Activated CD8-positive, alpha-beta memory T cell treated with anti-CD3 and anti-CD28 coated beads for 1 hour (primary cell): ENCODE data around the gene BAMBI.

Experiments
- DNase-seq, 2 donors: peaks; one replicate each; pipeline ENCODE4 v3.0.0-alpha.2; 2020; ENCODE audit warnings: low read depth in 1 of 2; ENCODE audit errors: extremely low read depth in 1 of 2

BAMBI gene

GRCh38 chr10:28674782-28675181, 2.5 kb upstream of the BAMBI start:
- no peak for DNase-seq

DNA sequence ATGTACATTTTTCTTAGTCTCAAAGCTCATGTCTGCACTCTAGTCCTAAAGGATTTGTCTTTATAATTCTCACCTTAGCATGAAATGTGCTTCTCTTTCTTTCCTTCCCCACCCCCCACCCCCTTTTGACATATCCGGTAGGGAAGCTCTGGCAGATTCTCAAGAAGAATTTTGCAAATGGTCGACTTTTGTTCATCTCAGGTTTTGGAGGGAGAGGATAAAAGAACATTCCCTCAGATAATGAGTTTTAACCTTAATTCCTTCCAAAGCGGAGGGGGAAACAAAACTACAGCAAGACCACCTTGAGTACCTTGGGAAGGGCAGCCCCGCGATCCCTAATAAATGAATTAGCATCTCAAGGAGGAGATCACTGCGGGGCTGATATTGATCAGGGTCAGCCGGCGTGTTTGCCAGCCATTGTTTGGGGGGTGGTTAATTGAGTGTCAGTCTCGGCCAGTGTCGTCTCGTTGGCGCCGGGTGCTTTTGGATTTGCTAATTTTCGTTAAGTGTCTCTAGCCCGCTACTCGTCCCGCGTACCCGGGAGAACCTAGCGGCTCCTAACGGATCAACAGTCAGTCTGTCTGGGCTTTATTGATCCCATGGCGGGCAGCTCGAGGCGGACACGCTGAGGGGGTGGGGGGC, 874 bp upstream of the BAMBI start:
- no peak for DNase-seq

DNA sequence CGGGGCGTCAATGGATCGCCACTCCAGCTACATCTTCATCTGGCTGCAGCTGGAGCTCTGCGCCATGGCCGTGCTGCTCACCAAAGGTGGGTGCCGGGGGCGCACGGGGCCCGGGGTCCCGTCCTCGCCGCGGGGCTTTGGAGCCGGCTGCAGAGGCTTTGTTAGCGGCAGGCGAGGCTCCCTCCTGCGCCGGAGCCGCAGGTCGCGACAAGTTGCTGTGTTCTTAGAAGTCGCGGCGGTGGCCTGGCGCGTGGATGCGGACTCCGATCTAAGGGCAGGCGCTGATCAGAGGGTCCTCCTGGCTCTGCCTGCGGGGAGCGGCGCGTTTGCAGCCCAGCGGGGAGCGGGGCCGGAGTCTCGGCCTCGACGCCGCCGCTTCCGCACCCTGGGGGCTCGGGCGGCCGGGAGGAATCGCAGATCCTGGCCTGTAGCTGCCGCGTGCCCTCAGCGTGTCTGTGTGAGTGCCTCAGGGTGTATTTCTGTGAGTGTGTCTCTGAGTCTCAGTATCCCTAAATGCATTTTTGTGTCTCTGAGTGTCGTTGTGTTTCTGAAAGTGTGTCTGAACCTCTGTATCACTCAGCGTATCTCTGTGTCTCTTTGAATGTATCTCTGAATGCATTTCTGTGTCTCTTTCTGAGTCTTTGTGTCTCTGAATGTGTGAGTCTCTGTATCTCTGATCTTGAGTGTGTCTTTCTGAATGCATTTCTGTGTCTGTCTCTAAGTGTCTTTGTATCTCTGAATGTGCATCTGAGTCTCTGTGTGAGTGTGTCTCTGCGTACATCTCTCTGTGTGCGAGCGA, 766 bp downstream of the BAMBI start:
- no peak for DNase-seq

- DNase-seq = no peak
Measured at GRCh38 chr10:28678687-28679457, 1.6 kb downstream of the BAMBI start.

- DNase-seq = no peak
Measured at GRCh38 chr10:28679581-28680357, 2.4 kb downstream of the BAMBI start.

DNA sequence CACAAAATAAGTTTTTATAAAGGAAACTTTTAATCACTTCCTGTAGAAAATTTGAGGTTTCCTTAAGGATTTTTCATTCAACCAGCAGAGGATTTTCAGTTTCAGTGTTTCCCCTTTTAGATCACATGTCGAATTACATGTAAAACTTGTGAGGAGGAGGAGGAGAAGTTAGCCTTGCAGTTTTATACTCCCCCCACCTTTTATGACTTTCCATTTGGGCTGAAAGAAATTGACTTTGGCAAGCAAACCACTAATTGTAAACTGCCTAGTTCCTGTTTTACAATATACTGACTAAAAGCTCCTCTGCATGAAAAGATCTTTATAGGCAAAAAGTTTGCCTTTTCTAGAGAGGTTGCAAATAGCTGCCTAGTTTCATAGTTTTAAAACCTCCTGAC, 3.0 kb downstream of the BAMBI start:
- DNase-seq = no peak

GRCh38 chr10:28681291-28681763, 4.0 kb downstream of the BAMBI start:
- DNase-seq = no peak

DNA sequence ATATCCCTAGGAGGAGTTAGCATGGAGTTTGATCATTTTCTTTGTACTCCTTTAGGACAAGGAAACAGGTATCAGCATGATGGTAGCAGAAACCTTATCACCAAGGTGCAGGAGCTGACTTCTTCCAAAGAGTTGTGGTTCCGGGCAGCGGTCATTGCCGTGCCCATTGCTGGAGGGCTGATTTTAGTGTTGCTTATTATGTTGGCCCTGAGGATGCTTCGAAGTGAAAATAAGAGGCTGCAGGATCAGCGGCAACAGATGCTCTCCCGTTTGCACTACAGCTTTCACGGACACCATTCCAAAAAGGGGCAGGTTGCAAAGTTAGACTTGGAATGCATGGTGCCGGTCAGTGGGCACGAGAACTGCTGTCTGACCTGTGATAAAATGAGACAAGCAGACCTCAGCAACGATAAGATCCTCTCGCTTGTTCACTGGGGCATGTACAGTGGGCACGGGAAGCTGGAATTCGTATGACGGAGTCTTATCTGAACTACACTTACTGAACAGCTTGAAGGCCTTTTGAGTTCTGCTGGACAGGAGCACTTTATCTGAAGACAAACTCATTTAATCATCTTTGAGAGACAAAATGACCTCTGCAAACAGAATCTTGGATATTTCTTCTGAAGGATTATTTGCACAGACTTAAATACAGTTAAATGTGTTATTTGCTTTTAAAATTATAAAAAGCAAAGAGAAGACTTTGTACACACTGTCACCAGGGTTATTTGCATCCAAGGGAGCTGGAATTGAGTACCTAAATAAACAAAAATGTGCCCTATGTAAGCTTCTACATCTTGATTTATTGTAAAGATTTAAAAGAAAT, 4.8 kb downstream of the BAMBI start:
- DNase-seq = no peak

DNA sequence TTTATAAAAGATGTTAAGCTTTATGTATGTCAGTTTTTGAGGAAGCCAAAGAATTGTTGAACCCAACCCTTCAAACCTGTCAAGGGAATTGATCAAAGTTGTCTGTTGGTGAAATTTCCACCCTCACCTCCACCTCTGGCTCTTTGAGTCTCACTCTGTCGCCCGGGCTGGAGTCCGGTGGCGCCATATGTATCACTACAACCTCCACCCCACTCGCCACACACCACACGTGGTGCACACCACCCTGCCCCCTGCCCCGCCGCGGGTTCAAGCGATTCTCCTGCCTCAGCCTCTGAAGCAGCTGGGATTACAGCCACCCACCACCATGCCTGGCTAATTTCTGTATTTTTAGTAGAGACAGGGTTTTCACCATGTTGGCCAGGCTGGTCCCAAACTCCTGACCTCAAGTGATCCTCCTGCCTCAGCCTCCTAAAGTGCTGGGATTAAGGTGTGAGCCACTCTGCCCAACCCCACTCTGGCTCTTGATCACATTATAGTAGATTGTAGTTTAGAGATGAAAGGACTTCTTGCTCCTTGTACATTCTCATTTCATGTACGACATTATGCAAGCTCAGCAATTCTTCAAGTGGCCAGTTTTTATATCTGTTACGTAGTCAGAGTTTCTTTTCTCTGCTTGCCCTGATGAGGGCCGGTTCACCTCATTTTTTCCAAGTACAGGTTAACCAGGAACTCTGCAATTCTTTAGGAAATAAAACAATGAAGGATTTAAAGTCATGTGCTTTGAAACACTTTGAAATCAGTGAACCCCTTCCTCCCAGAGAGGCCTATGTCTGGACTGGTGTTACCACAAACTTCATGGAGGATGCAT, 7.0 kb downstream of the BAMBI start:
- DNase-seq = no peak

- DNase-seq = no peak
Measured at GRCh38 chr10:28684986-28685580, 7.8 kb downstream of the BAMBI start.

DNA sequence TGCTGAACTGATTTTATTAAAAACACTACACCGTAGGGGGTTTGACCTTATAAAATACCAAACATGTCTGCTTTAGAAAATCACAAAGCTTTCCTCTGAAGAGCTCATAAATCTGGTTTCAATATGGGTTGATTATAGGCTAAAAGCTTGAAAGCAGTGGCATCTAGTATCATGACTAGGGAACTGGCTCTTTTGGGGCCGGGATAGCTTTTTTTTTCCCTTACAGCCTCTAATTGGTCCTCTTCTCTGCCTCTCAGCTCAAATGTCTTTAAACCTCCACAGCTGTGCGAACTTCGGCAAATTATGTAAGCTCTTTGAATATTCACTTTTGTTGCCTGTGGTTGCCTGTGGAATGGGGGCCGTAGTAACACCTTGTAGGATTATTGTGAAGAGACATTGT, 8.4 kb downstream of the BAMBI start:
- DNase-seq = no peak

- no peak for DNase-seq
Measured at GRCh38 chr10:28686835-28687682, 9.7 kb downstream of the BAMBI start.

GRCh38 chr10:28687683-28688001, 10.3 kb downstream of the BAMBI start:
- no peak for DNase-seq

DNA sequence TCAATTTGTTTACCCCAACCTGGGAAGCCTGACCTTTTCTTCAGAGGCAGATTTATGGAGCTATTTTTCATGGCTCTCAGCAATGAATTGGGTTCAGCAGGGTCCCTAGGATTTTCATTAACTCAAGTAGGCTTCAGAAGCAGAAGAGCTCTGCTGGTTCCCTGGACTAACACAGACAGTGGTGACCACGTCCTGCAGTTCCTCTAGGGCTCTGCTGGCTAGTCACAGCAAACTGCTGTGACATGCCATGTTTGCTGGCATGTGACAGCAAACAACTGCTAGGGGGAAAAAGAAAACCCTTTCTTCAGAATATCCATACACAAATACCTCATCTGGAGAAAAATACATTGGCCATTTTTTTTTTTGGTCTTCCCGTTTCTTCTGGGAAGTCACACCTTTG, 13.2 kb downstream of the BAMBI start:
- DNase-seq = no peak

- DNase-seq = no peak
Measured at GRCh38 chr10:28691187-28691694, 13.9 kb downstream of the BAMBI start.

DNA sequence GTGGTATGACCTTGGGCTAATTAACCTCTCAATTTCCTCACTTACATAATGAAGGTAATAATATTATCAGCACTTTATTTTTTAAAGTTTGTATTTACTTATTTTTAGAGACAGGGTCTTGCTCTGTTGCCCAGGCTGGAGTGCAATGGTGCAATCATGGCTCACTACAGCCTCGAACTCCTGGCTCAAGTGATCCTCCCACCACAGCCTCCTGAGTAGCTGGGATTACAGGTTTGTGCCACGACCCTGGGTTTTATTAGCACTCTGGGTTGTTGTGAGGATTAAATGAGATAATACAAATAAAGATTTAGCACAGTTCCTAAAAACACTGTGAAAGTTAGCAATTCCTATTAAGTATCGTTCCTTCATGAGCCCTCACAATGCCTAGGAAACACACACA, 14.7 kb downstream of the BAMBI start:
- no peak for DNase-seq

GRCh38 chr10:28694530-28694929, 17.2 kb downstream of the BAMBI start:
- DNase-seq = no peak

DNA sequence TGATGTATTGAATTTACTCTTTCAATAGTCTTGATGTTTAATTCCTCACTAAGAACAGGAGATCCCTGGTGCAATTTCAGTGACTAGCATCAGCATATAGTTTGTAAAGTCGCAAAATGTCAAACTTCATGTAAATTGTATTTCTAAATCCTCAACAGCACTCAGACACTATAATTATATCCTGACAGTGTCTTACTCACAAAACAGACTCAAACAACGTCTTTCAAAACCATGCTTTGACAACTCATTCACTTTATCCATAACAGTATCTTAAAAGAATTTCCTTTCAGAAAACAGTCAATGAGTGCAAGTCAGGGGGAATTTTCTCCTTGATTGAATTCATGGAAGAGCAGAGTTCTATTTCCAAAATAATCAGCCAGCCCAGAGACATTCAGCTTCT, 20.8 kb downstream of the BAMBI start:
- DNase-seq = no peak
